Heart right ventricle (tissue), 16 donors: Measurements from ENCODE around the gene MED29. TPM values are rescaled to one million over a fixed set of nuclear protein-coding genes. Genes with fewer than 3 reads are reported as not detected.

Source experiments
- ATAC-seq, 8 donors: fragments of 200-7000 bp; cut with Tn5 transposase; one replicate each; pipeline ENCODE4 v1.9.1; 2020; ENCODE audit warnings: mild to moderate bottlenecking in 8 of 8, moderate library complexity in 8 of 8, moderate number of reproducible peaks in 1 of 8
- DNase-seq, 2 donors: peaks; one replicate each; pipeline ENCODE4 v3.0.0-alpha.2; 2020
- H3K27ac ChIP-seq, 10 donors: fragments of 200-600 bp; sonication (generic) in 2 of 10; one replicate each; pipeline versions ENCODE4 v1.5.0 to v1.8.0; 2020 to 2022; ENCODE audit warnings: mild to moderate bottlenecking in 3 of 10
- H3K27me3 ChIP-seq, 7 donors: fragments of 200-600 bp; one replicate each; pipeline ENCODE4 v1.8.0; 2021 to 2022; ENCODE audit warnings: mild to moderate bottlenecking in 2 of 7
- H3K36me3 ChIP-seq, 9 donors: fragments of 200-600 bp; sonication (generic) in 1 of 9; one replicate each; pipeline versions ENCODE4 v1.5.0 to v1.8.0; 2020 to 2022; ENCODE audit warnings: mild to moderate bottlenecking in 2 of 9
- H3K4me1 ChIP-seq, 9 donors: fragments of 200-600 bp; sonication (generic) in 1 of 9; one replicate each; pipeline versions ENCODE4 v1.5.0 to v1.8.0; 2020 to 2022; ENCODE audit warnings: mild to moderate bottlenecking in 4 of 9
- H3K4me3 ChIP-seq, 10 donors: fragments of 200-600 bp; sonication (generic) in 2 of 10; one replicate each; pipeline versions ENCODE4 v1.5.0 to v1.8.0; 2020 to 2022; ENCODE audit warnings: mild to moderate bottlenecking in 7 of 10, moderate library complexity in 2 of 10
- H3K9me3 ChIP-seq, 11 donors: fragments of 200-600 bp in 10 of 11; sonication (generic) in 2 of 11; one replicate each; pipeline versions ENCODE4 v1.5.0 to v1.8.0; 2013 to 2022; ENCODE audit warnings: mild to moderate bottlenecking in 2 of 11, control low read depth in 1 of 11, moderate library complexity in 1 of 11
- CTCF ChIP-seq, 9 donors: fragments of 200-600 bp; sonication (generic) in 2 of 9; IDR thresholded peaks; one replicate each; pipeline versions ENCODE4 v1.5.0 to v1.8.0; 2021 to 2022; ENCODE audit warnings: antibody characterized with exemption in 9 of 9, mild to moderate bottlenecking in 5 of 9, moderate library complexity in 1 of 9
- WGBS, 2 donors: extraction: QIAGEN DNeasy Blood & Tissue Kit; methylation state at CpG; one replicate each; pipeline ENCODE4 v1.1.7; 2013; ENCODE audit warnings: inconsistent platforms in 1 of 2; 5-methylcytosine and 5-hydroxymethylcytosine counted together
- intact Hi-C, 10 donors: fragments of 100-400 bp; cut with DNase I; formaldehyde crosslinking; loops; one replicate each; pipeline versions ENCODE4 v1.11.1 to v1.14.2; 2022
- polyA plus RNA-seq, 2 donors: library from polyadenylated mRNA; stranded (reverse); fragments of 200-250 nt; gene quantifications; one replicate each; pipeline ENCODE4 v1.2.3, GENCODE V29; 2013
- total RNA-seq, 10 donors: library from RNA; stranded (reverse); fragmentation: NEBNext Ultra II Directional in 3 of 10; extraction: Animal tissue kit (Norgen Biotek cat#: 25700) in 3 of 10; gene quantifications; one replicate each; pipeline versions ENCODE4 v1.2.1 to v1.2.4, GENCODE V29; 2021 to 2023
- donor health status: Arrhythmogenic right ventricular cardiomyopathy.
- donor health status: ischemic (EF 13 %, LVEDD 7.1; RV severe dilation, severe dysfunction).
- donor health status: healthy with polysubstance abuse.
- donor health status: DM: no; HTN: yes; CAD: no.
- donor health status: DM: no; HTN: no; CAD: no.
- donor health status: ischemic (EF 25% LVEDD 6.9; RV normal size, moderate dysfunction).
- donor health status: ischemic (EF 25% LVEDD 5.7; RV mildly dilated, moderate dysfunction).
- donor health status: healthy.
- donor health status: DM: yes; HTN: yes; CAD: no.
- donor health status: Ischemic cardiomyopathy.
- donor health status: ischemic (EF 35%, LVEDD 5.7; RV mildly dilated, moderate dysfunction).
- donor health status: nonischemic (EF 11% LVEDD 7.7; RV severe dilation, severe dysfunction).
- donor health status: DM: yes; HTN: yes; CAD: no.
- donor health status: PGD.
- donor health status: ischemic (EF 29% LVEDD 5.4; RV normal size, mild dysfunction).
- donor health status: nonischemic (EF 23%, LVEDD 6.1; RV moderate dilation, normal function).

Gene MED29
- total and polyA plus RNA-seq, 12 donors: 16.2 to 32.3 (median 27.1) TPM

DNA sequence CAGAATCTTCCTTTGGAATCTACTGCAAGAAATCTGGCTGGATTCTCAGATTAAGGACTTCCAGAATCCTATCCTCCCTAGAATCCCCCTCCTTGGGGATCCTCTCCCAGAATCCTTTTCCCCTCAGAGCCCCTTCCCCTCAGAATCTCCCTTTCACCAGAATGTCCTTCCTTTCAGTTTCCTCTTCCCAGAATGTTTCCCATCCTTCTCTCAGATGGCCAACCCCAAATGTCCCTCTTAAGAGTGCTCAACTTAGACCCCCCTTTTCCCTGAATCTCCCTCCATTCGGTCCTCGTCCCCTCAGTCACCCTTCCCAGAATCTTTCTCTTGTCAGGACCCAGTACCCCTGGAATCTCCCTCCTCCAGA, 45.2 kb downstream of the MED29 start:
- WGBS, 2 donors: 0% methylated on average over 2 of the region's 2 CpGs
- H3K36me3 ChIP-seq: peaks cover 0 to 34% (median 26%) of the 10 kb centered on the region in 9 donors
- H3K9me3 ChIP-seq: no peaks in the 10 kb centered on the region
- H3K27ac ChIP-seq: peak overlapping the region; percentile 28 to 96 (median 87)
- peak overlapping the region; percentile 18 to 99 (median 84) for H3K4me3 ChIP-seq
- DNase-seq (no peak), ATAC-seq (no peak)
- H3K27me3 ChIP-seq: peaks cover 0 to 6% (median 0%) of the 10 kb centered on the region in 7 donors
- peaks cover 10 to 40% (median 27%) of the 10 kb centered on the region in 9 donors for H3K4me1 ChIP-seq
- TF ChIP-seq CTCF (IDR thresholded peaks at IDR 0.05): no peak
- intact Hi-C loops: no loop called here

DNA sequence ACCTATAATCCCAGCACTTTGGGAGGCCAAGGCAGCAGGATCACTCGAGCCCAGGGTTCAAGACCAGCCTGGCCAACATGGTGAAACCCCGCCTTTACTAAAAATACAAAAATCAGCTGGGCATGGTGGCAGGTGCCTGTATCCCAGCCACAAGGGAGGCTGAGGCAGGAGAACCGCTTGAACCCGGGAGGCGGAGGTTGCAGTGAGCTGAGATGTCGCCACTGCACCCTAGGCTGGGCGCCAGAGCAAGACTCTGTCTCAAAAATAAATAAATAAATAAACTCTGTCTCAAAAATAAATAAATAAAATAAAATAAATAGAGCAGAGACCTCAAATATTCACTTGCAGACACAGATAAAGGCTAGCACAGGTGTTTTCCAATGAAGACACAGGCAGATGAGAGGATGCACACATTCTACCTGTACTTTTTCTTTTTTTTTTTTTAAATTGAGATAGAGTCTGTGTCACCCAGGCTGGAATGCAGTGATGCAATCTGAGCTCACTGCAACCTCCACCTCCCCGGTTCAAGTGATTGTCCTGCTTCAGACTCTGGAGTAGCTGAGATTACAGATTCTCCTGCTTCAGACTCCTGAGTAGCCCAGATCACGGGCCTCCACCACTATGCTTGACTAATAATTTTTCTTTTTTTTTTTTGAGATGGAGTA, 47.2 kb downstream of the MED29 start:
- intact Hi-C loops: no loop called here
- no peak for TF ChIP-seq CTCF (IDR thresholded peaks at IDR 0.05)
- 81% methylated on average over 9 of the region's 9 CpGs for WGBS, 2 donors

GRCh38 chr19:39444598-39445195, 53.5 kb downstream of the MED29 start:
- peaks cover 6 to 47% (median 35%) of the 10 kb centered on the region in 9 donors for H3K4me1 ChIP-seq
- DNase-seq (no peak), ATAC-seq (peak in 5 of 8 donors; percentile 2 to 40 (median 27))
- no peak for TF ChIP-seq CTCF (IDR thresholded peaks at IDR 0.05)
- peaks cover 0 to 28% (median 3%) of the 10 kb centered on the region in 9 donors for H3K36me3 ChIP-seq
- H3K27ac ChIP-seq: peak overlapping the region; percentile 70 to 97 (median 93)
- H3K4me3 ChIP-seq: peak overlapping the region; percentile 72 to 97 (median 84)
- intact Hi-C loops: loop anchor here in 3 of 10 donors (2.0 to 10.0 kb wide), 6 partner anchors 32 to 228 kb away; partner anchors contain the start of genes EID2B (in 2 of the 3), MED29 (in 1 of the 3), PAF1 (in 1 of the 3) and PLEKHG2 (in 1 of the 3)
- H3K27me3 ChIP-seq: no peaks in the 10 kb centered on the region
- no peaks in the 10 kb centered on the region for H3K9me3 ChIP-seq
- 5 to 6% methylated on average over 16 to 17 of the region's 17 CpGs for WGBS, 2 donors

More for the DNA sequence above, 47.2 kb downstream of the MED29 start:
- DNase-seq (no peak), ATAC-seq (no peak)
- no peaks in the 10 kb centered on the region for H3K9me3 ChIP-seq
- peaks cover 10 to 38% (median 27%) of the 10 kb centered on the region in 9 donors for H3K4me1 ChIP-seq
- H3K36me3 ChIP-seq: peaks cover 0 to 17% (median 10%) of the 10 kb centered on the region in 9 donors
- H3K4me3 ChIP-seq: no peak overlapping the region
- peaks cover 0 to 6% (median 0%) of the 10 kb centered on the region in 7 donors for H3K27me3 ChIP-seq
- H3K27ac ChIP-seq: no peak overlapping the region
